Chondrocyte (in vitro differentiated cells): Measurements from ENCODE around the gene E2F4. TPM values are rescaled to one million over a fixed set of nuclear protein-coding genes. Genes with fewer than 3 reads are reported as not detected.

Experiments
- DNase-seq: peaks from one replicate; pipeline ENCODE4 v3.0.0; 2021; ENCODE audit warnings: mixed read lengths, low spot score
- H3K27ac Mint-ChIP-seq: one replicate; pipeline ENCODE4 v1.8.0; 2021; ENCODE audit warnings: mild to moderate bottlenecking, moderate library complexity, mixed read lengths; ENCODE audit not compliant: unreplicated experiment
- H3K27me3 Mint-ChIP-seq: 2 replicates; pipeline ENCODE4 v1.8.0; 2021; ENCODE audit warnings: low read depth, mixed read lengths
- H3K36me3 Mint-ChIP-seq: 2 replicates; pipeline ENCODE4 v1.8.0; 2021; ENCODE audit warnings: low read depth, mixed read lengths
- H3K4me1 Mint-ChIP-seq: 2 replicates; pipeline ENCODE4 v1.8.0; 2021; ENCODE audit warnings: low read depth, mild to moderate bottlenecking, mixed read lengths
- H3K4me3 Mint-ChIP-seq: one replicate; pipeline ENCODE4 v1.8.0; 2021; ENCODE audit warnings: mild to moderate bottlenecking, moderate library complexity, mixed read lengths; ENCODE audit not compliant: unreplicated experiment
- H3K9me3 Mint-ChIP-seq: 2 replicates; pipeline ENCODE4 v1.8.0; 2021; ENCODE audit warnings: low read depth, mixed read lengths
- total RNA-seq: library from RNA; stranded (reverse); gene quantifications from 3 replicates; pipeline ENCODE4 v1.2.1, GENCODE V29; 2021
- TF ChIP-seq, protein P1 (sequence below): fragments of 200-600 bp; sonication (generic); IDR thresholded peaks from 2 replicates; pipeline ENCODE4 v1.5.0; 2021; ENCODE audit warnings: antibody characterized with exemption, mild to moderate bottlenecking, moderate library complexity

E2F4 gene
- total RNA-seq, 1 donor from 2014 or later = 33.4 TPM

DNA sequence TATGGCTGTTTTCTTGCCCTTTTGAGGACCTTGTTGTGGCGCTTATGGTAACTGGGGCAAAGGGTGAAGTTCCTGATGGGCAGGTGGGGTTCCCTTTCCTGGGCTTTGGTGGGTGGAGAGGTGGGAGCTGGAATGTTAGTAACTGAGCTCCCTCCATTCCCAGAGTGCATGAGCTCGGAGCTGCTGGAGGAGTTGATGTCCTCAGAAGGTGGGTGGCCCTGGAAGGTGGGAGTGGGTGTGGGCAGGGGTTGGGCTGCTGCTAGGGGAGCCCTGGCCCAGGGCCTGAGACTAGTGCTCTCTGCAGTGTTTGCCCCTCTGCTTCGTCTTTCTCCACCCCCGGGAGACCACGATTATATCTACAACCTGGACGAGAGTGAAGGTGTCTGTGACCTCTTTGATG, 5.7 kb downstream of the E2F4 start:
- H3K9me3 Mint-ChIP-seq = no peaks in the 10 kb centered on the region
- no peak overlapping the region for H3K4me3 Mint-ChIP-seq
- H3K36me3 Mint-ChIP-seq = peaks cover 25% of the 10 kb centered on the region
- H3K27me3 Mint-ChIP-seq = no peaks in the 10 kb centered on the region
- no peak overlapping the region for H3K27ac Mint-ChIP-seq
- peaks cover 25% of the 10 kb centered on the region for H3K4me1 Mint-ChIP-seq
- TF ChIP-seq, protein P1, sequence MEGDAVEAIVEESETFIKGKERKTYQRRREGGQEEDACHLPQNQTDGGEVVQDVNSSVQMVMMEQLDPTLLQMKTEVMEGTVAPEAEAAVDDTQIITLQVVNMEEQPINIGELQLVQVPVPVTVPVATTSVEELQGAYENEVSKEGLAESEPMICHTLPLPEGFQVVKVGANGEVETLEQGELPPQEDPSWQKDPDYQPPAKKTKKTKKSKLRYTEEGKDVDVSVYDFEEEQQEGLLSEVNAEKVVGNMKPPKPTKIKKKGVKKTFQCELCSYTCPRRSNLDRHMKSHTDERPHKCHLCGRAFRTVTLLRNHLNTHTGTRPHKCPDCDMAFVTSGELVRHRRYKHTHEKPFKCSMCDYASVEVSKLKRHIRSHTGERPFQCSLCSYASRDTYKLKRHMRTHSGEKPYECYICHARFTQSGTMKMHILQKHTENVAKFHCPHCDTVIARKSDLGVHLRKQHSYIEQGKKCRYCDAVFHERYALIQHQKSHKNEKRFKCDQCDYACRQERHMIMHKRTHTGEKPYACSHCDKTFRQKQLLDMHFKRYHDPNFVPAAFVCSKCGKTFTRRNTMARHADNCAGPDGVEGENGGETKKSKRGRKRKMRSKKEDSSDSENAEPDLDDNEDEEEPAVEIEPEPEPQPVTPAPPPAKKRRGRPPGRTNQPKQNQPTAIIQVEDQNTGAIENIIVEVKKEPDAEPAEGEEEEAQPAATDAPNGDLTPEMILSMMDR = no peak
- no peak for DNase-seq

DNA sequence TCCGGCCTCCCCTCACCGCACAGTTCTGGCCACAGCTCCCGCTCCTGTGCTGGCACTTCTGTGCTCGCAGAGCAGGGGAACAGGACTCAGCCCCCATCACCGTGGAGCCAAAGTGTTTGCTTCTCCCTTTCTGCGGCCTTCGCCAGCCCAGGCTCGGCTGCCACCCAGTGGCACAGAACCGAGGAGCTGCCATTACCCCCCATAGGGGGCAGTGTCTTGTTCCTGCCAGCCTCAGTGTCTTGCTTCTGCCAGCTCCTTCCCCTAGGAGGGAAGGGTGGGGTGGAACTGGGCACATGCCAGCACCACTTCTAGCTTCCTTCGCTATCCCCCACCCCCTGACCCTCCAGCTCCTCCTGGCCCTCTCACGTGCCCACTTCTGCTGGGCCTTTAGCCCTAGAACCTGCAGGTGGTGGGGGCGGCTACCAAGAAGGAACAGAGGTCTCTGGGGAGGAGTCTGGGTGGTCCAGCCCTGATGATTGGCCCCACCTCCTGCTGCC, 6.3 kb downstream of the E2F4 start:
- Mint-ChIP-seq H3K36me3 (peaks cover 24% of the 10 kb centered on the region), H3K4me3 (no peak overlapping the region), H3K9me3 (no peaks in the 10 kb centered on the region), H3K27me3 (no peaks in the 10 kb centered on the region), H3K4me1 (peaks cover 19% of the 10 kb centered on the region), H3K27ac (peak overlapping the region; percentile 42)
- TF ChIP-seq, protein P1 = peak; percentile 78
- DNase-seq = no peak

DNA sequence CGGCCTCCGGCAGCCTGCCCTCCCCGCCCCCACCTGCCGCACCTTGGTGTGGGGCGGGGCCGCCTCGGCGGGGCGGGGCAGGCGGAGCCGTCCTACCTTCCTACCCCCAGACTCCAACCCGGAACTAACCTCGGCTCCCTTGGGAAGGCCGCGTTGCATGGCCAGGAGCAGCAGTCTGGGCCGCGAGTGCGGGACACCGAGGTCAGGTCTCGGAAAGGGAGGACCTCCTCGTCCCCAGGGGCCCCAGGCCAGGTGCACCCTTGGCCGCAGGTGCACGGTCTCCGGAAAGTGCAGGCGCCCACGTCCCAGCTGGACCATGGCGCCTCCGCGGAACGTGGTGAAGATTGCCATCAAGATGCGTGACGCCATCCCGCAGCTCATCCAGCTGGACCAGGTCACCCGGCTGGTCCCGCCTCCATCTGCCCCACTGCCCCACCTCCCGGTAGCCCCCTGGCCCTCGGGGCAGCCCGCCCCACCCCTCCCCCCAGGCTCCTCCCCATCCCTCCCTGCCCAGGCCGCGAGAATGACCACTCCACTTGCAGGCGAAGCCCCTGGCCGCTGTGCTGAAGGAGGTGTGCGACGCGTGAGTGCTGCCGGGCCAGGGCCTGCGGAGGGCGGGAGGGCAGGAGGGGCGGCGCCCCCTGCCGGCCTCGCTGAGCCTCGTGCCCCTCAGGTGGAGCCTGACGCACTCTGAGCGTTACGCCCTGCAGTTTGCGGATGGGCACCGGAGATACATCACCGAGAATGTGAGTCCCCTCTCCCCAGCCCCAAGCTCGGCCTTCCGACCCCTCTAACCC, 7.3 kb downstream of the E2F4 start, which contains the start of gene ELMO3:
Gene ELMO3 (plus strand): TSS at position 121 of the 797 bp plus-strand sequence. CDS start 196 bp downstream, at position 317.
- TF ChIP-seq, protein P1 = peak; percentile 48
- no peak for DNase-seq
- H3K36me3 Mint-ChIP-seq = peaks cover 24% of the 10 kb centered on the region
- H3K4me1 Mint-ChIP-seq = peaks cover 10% of the 10 kb centered on the region
- no peaks in the 10 kb centered on the region for H3K9me3 Mint-ChIP-seq
- peak within 1 kb of the TSS; percentile 42 for H3K27ac Mint-ChIP-seq
- no peaks in the 10 kb centered on the region for H3K27me3 Mint-ChIP-seq
- no peak within 1 kb of the TSS for H3K4me3 Mint-ChIP-seq

DNA sequence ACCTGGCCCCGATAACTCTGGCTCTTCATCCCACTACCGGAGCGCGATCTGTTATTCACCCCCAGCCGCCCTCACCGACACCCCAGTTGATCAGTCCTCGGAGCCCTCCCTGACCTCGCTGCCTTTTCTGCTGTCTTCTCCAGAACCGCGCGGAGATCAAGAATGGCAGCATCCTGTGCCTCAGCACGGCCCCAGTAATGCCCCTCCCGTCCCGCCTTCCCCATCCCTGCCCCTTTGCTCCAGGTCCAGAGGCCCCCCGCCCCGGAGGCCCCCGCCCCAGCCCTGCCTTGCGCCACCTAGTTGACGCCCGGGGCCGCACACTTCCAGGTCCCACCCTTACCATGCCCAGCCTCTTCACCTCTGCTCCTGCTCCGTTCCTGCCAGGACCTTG, 7.8 kb downstream of the E2F4 start:
- Mint-ChIP-seq H3K4me3 (no peak overlapping the region), H3K4me1 (peaks cover 10% of the 10 kb centered on the region), H3K36me3 (peaks cover 21% of the 10 kb centered on the region), H3K27me3 (no peaks in the 10 kb centered on the region), H3K9me3 (no peaks in the 10 kb centered on the region), H3K27ac (no peak overlapping the region)
- no peak for DNase-seq
- TF ChIP-seq, protein P1 = peak; percentile 20

DNA sequence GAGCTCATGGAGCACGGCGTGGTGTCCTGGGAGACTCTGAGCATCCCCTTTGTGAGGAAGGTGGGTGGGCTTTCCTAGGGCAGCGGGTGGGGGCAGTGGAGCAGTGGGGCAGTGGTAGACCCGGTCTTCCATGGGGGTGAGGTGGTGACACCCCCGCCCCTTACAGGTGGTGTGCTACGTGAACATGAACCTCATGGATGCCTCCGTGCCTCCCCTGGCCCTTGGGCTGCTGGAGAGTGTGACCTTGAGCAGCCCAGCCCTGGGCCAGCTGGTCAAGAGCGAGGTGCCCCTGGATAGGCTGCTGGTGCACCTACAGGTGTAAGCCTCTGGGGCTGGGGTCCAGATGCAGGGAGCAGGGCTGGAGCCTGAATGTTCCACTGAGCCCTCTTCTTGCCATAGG, 8.5 kb downstream of the E2F4 start:
- Mint-ChIP-seq H3K4me3 (no peak overlapping the region), H3K27me3 (no peaks in the 10 kb centered on the region), H3K9me3 (no peaks in the 10 kb centered on the region), H3K4me1 (peaks cover 10% of the 10 kb centered on the region), H3K36me3 (peaks cover 19% of the 10 kb centered on the region), H3K27ac (no peak overlapping the region)
- DNase-seq = no peak
- TF ChIP-seq, protein P1 = no peak
